Panc1 (cell line): ENCODE data around the gene SLFN12L. TPM values are rescaled to one million over a fixed set of nuclear protein-coding genes. Genes with fewer than 3 reads are reported as not detected.

Experiments
- ATAC-seq: fragments of 200-7000 bp; cut with Tn5 transposase; 2 replicates; pipeline ENCODE4 v1.9.1; 2020; ENCODE audit warnings: mild to moderate bottlenecking, moderate library complexity
- BruUV-seq: library from RNA; stranded (reverse); fragments of 400-500 nt; replicated peaks from 2 replicates; lab custom pipeline; 2021; lab: Mats Ljungman, UMichigan
- CTCF ChIA-PET: fragments of 300-600 bp; sonication (Branson Sonifier 250); formaldehyde crosslinking; loops from one replicate; lab custom pipeline; 2022; ENCODE audit warnings: antibody characterized with exemption; lab: Charles Lee
- POLR2A ChIA-PET: fragments of 300-600 bp; sonication (Branson Sonifier 250); formaldehyde crosslinking; loops from one replicate; lab custom pipeline; 2022; ENCODE audit warnings: antibody characterized with exemption; lab: Charles Lee
- DNase-seq: peaks from one replicate; pipeline ENCODE4 v3.0.0-alpha.2; 2010; ENCODE audit warnings: low read depth, low spot score
- H3K27ac ChIP-seq: 2 replicates; pipeline ENCODE4 v1.5.1; 2011; ENCODE audit warnings: mild to moderate bottlenecking, low read length, inconsistent platforms
- H3K27me3 ChIP-seq: fragments of 200-500 bp; sonication (Bioruptor generic); 2 replicates; pipeline ENCODE4 v1.6.0; 2014; ENCODE audit warnings: low read length, inconsistent platforms; ENCODE audit not compliant: control insufficient read depth, insufficient read depth
- H3K36me3 ChIP-seq: fragments of 200-500 bp; sonication (Bioruptor generic); 2 replicates; pipeline ENCODE4 v1.5.1; 2014; ENCODE audit warnings: inconsistent platforms, mild to moderate bottlenecking, low read length, moderate library complexity; ENCODE audit not compliant: control insufficient read depth, insufficient read depth
- H3K4me1 ChIP-seq: 2 replicates; pipeline ENCODE4 v1.5.1; 2011; ENCODE audit warnings: inconsistent platforms, mild to moderate bottlenecking, low read length, moderate library complexity; ENCODE audit not compliant: control insufficient read depth, insufficient read depth
- H3K4me3 ChIP-seq, 2 experiments: 2 replicates each; pipeline ENCODE4 v1.5.1; 2011 to 2012; ENCODE audit warnings: low read depth in 2 of 2, low read length in 2 of 2, mild to moderate bottlenecking in 2 of 2, inconsistent platforms in 1 of 2, moderate library complexity in 1 of 2
- H3K9me3 ChIP-seq: fragments of 200-500 bp; sonication (Bioruptor generic); 2 replicates; pipeline ENCODE4 v1.5.1; 2014; ENCODE audit warnings: low read depth, mild to moderate bottlenecking, inconsistent platforms, low read length, moderate library complexity; ENCODE audit not compliant: control insufficient read depth, insufficient read depth
- CTCF ChIP-seq: fragments of 450-650 bp; IDR thresholded peaks from 2 replicates; pipeline ENCODE4 v1.5.1; 2017; ENCODE audit warnings: mild to moderate bottlenecking
- POLR2AphosphoS5 ChIP-seq: IDR thresholded peaks from 2 replicates; pipeline ENCODE4 v1.6.1; 2012; ENCODE audit warnings: mild to moderate bottlenecking, low read depth, low read length, moderate library complexity
- REST ChIP-seq, 2 experiments: IDR thresholded peaks; 2 replicates each; pipeline ENCODE4 v1.6.1; 2011 to 2012; ENCODE audit warnings: low read depth in 2 of 2, control low read depth in 1 of 2, low read length in 1 of 2, mild to moderate bottlenecking in 1 of 2, moderate library complexity in 1 of 2; ENCODE audit not compliant: insufficient read depth in 1 of 2
- SIN3A ChIP-seq: IDR thresholded peaks from 2 replicates; pipeline ENCODE4 v1.6.1; 2012; ENCODE audit warnings: low read depth, mild to moderate bottlenecking, low read length, moderate library complexity, borderline replicate concordance; ENCODE audit not compliant: insufficient read depth
- TCF7L2 ChIP-seq: IDR thresholded peaks from 2 replicates; pipeline ENCODE4 v1.6.1; 2011; ENCODE audit warnings: mild to moderate bottlenecking, low read depth, low read length, inconsistent platforms
- in situ Hi-C: cut with HindIII; loops from 2 replicates; pipeline ENCODE4 v1.10.0; 2016; ENCODE audit warnings: low sequenced_read_pairs, low pct_unique_long_range_greater_than_20kb
- intact Hi-C: fragments of 100-400 bp; cut with micrococcal nuclease; formaldehyde crosslinking; loops from one replicate; pipeline ENCODE4 v1.10.0; 2022; ENCODE audit not compliant: unreplicated experiment
- total RNA-seq: library from RNA; stranded (reverse); gene quantifications from one replicate; pipeline ENCODE4 v1.2.1, GENCODE V29; 2021; ENCODE audit not compliant: unreplicated experiment

The SLFN12L gene
- total RNA-seq, 1 experiment from 2014 or later, result 0.33 TPM

GRCh38 chr17:35546487-35546886, 9.0 kb upstream of the SLFN12L start:
- H3K4me3 ChIP-seq, result no peak overlapping the region
- no TSS peak for BruUV-seq
- in situ Hi-C loops (loop anchor here (25.0 kb wide), 2 partner anchors 234 to 359 kb away; partner anchors contain the start of gene SLC35G3), intact Hi-C loops (no loop called here)
- TF ChIP-seq SIN3A, result no peak
- no peak for TF ChIP-seq REST (IDR thresholded peaks at IDR 0.05; ENCODE audit: insufficient read depth in 1 of 2, low read depth in 2 of 2, low read length in 1 of 2)
- no peak for TF ChIP-seq TCF7L2
- TF ChIP-seq CTCF, result no peak
- TF ChIP-seq POLR2AphosphoS5, result no peak
- no peak for ATAC-seq
- CTCF ChIA-PET, result no interaction called here
- H3K9me3 ChIP-seq, result no peaks in the 10 kb centered on the region
- H3K27ac ChIP-seq, result no peak overlapping the region
- POLR2A ChIA-PET, result no interaction called here
- peaks cover 16% of the 10 kb centered on the region for H3K27me3 ChIP-seq
- DNase-seq, result no peak
- no peaks in the 10 kb centered on the region for H3K4me1 ChIP-seq
- no peaks in the 10 kb centered on the region for H3K36me3 ChIP-seq

GRCh38 chr17:35545150-35545549, 7.7 kb upstream of the SLFN12L start:
- H3K36me3 ChIP-seq, result no peaks in the 10 kb centered on the region
- H3K27me3 ChIP-seq, result peaks cover 12% of the 10 kb centered on the region; the same call in 1 of the 2 replicates
- no peak overlapping the region for H3K27ac ChIP-seq
- no peaks in the 10 kb centered on the region for H3K4me1 ChIP-seq
- no peak for DNase-seq
- intact Hi-C loops, result no loop called here
- TF ChIP-seq SIN3A (no peak), CTCF (no peak), TCF7L2 (no peak), REST (IDR thresholded peaks at IDR 0.05; ENCODE audit: insufficient read depth in 1 of 2, low read depth in 2 of 2, low read length in 1 of 2) (no peak)
- no peak overlapping the region for H3K4me3 ChIP-seq
- no peaks in the 10 kb centered on the region for H3K9me3 ChIP-seq
- in situ Hi-C loops, result loop anchor here (25.0 kb wide), 2 partner anchors 233 to 358 kb away; partner anchors contain the start of gene SLC35G3
- CTCF ChIA-PET, result interaction anchor here (0.8 kb wide), 1 partner anchor 9 kb away, joined by 3 read pairs; no protein-coding TSS in a partner anchor
- no TSS peak for BruUV-seq
- ATAC-seq, result no peak
- POLR2A ChIA-PET, result interaction anchor here (0.6 kb wide), 1 partner anchor 247 kb away, joined by 3 read pairs; no protein-coding TSS in a partner anchor
